Ovary (tissue), 3 donors: ENCODE data around the gene FBLN2.

Experiments
- POLR2A ChIP-seq: fragments of 450-650 bp; IDR thresholded peaks from one replicate; pipeline ENCODE4 v1.6.1; 2017; ENCODE audit warnings: antibody characterized with exemption, mild to moderate bottlenecking, moderate library complexity
- TF ChIP-seq, protein P1 (sequence below), 3 donors: fragments of 450-650 bp in 2 of 3; fragments of 200-600 bp in 1 of 3; IDR thresholded peaks; one replicate each; pipeline versions ENCODE4 v1.5.1 to v1.8.0; 2016 to 2022; ENCODE audit warnings: antibody characterized with exemption in 3 of 3, mild to moderate bottlenecking in 1 of 3
- donor health status: DM: no; HTN: no; CAD: no.

DNA sequence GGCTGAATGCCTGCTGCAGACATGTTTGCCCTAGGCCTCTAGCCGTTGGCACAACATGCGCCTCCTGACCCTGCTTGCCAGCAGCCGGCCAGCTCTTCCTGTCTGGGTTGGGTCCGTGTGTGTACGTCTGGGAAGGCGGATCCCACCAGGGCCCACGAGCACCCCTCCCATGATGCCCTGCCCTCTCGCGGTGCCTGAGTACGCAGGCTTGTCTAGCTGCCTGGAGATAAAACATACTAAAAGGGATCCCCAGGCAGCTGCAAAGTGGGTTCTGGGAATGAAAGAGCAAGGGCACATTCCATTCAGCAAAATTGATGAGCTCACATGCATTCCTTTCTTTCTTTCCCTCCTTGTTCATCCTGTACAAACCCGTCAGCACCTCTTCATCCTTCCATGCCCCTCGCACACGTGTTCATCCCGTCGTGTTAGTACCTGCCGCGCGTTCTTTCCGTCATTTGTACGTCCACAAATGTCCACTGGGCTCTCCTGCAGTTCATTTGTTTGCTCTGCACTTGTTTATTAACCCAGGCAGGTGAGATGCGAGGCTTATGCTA lies 74.3 kb downstream of the FBLN2 start:
- TF ChIP-seq, protein P1, sequence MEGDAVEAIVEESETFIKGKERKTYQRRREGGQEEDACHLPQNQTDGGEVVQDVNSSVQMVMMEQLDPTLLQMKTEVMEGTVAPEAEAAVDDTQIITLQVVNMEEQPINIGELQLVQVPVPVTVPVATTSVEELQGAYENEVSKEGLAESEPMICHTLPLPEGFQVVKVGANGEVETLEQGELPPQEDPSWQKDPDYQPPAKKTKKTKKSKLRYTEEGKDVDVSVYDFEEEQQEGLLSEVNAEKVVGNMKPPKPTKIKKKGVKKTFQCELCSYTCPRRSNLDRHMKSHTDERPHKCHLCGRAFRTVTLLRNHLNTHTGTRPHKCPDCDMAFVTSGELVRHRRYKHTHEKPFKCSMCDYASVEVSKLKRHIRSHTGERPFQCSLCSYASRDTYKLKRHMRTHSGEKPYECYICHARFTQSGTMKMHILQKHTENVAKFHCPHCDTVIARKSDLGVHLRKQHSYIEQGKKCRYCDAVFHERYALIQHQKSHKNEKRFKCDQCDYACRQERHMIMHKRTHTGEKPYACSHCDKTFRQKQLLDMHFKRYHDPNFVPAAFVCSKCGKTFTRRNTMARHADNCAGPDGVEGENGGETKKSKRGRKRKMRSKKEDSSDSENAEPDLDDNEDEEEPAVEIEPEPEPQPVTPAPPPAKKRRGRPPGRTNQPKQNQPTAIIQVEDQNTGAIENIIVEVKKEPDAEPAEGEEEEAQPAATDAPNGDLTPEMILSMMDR (IDR thresholded peaks at IDR 0.05) = no peak
- no peak for TF ChIP-seq POLR2A
